NT2/D1 (cell line): ENCODE measurements around the gene TAPT1.

Source experiments
- SUZ12 ChIP-seq: IDR thresholded peaks from 2 replicates; pipeline ENCODE4 v1.6.1; 2011; ENCODE audit not compliant: insufficient read length, insufficient read depth; ENCODE audit errors: extremely low read depth
- YY1 ChIP-seq: IDR thresholded peaks from 2 replicates; pipeline ENCODE4 v1.6.1; 2011; ENCODE audit not compliant: insufficient read length, insufficient read depth
- ZNF274 ChIP-seq: IDR thresholded peaks from 2 replicates; pipeline ENCODE4 v1.6.1; 2011; ENCODE audit warnings: mild to moderate bottlenecking, low read depth, low read length

DNA sequence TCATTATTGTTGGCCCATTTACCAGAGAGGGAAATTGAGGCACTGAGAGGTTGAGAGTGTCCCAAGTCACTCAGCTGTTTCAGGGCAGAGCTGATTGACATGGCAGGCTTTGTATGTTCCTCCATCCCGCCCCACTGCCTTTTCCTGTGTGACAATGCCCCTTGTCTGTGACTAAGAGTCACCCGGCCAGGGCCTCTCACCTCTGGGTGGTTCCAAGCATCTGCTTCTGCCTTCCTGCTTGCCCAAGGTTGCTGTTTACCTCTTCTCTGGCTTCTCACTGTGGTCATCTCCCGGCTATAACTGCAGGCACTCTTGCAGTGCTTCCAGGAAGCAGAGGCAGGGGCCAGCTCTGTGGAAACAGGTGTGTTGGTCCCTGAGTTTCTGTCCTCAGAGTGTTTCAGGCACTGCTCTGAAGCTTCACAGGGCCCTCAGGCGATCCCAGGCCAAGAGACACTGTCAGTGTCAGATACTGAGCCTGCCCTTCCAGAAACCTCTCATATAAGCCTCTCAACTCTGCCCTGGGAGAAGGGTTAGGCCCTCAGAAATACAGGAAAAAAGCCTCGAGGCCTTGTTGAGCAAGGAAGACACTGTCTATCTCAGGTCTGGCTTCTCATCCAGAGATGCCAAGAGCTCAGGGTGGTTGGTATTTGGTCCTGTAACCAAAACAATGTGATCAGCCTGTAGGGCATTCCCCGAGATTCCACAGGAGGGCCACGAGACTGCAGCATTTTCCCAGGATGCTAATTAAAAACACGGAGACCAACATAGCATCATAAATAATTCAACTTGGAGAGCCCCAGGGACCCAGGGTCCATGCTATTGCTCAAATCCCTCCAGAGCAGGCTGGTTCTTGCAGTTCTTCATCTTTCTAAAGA lies 100.5 kb downstream of the TAPT1 start:
- TF ChIP-seq ZNF274 (no peak), SUZ12 (no peak), YY1 (no peak)
